K562 (cell line): Measurements from ENCODE around the gene ATP7B. TPM values are rescaled to one million over a fixed set of nuclear protein-coding genes. Genes with fewer than 3 reads are reported as not detected.

Experiments used
- ATAC-seq: fragments of 200-7000 bp; cut with Tn5 transposase; 3 replicates; pipeline ENCODE4 v1.9.1; 2020; ENCODE audit warnings: moderate library complexity
- BruUV-seq: library from RNA; stranded (reverse); fragments of 400-500 nt; replicated peaks from 2 replicates; lab custom pipeline; 2021; lab: Mats Ljungman, UMichigan
- CTCF ChIA-PET: fragments of 300-600 bp; formaldehyde crosslinking; extraction: SDS; loops from one replicate; lab custom pipeline; 2021; ENCODE audit warnings: low intra/inter-chr PET ratio; lab: Yijun Ruan, JAX
- POLR2A ChIA-PET: fragments of 300-600, 350-650 bp; sonication (Branson Sonifier 250); formaldehyde crosslinking; extraction: SDS; loops from one replicate; lab custom pipeline; 2021; ENCODE audit warnings: antibody characterized with exemption, inconsistent platforms; lab: Yijun Ruan, JAX
- DNase-seq, 4 experiments: peaks; one replicate each; pipeline versions ENCODE4 v3.0.0 to v3.0.0-alpha.2; 2011 to 2018; ENCODE audit warnings: low spot score in 3 of 4, mixed read lengths in 3 of 4; ENCODE audit errors: extremely low read depth in 1 of 4
- FAIRE-seq: peaks from 2 replicates; lab custom pipeline; 2011; peaks lifted over from hg19 to GRCh38; lab: Jason Lieb, UNC
- H2AFZ ChIP-seq: 2 replicates; pipeline ENCODE4 v1.6.0; 2011; ENCODE audit warnings: low read depth, low read length, control low read depth, inconsistent platforms
- H3K27ac ChIP-seq: fragments of 200-600 bp; 3 replicates; pipeline ENCODE4 v1.8.0; 2011; ENCODE audit warnings: low read depth, mild to moderate bottlenecking, control low read depth, inconsistent platforms, low read length, moderate library complexity, mixed read lengths; ENCODE audit errors: extremely low read depth
- H3K27me3 ChIP-seq, 2 experiments: fragments of 300-600 bp in 1 of 2; 2 replicates in 1 of 2; 3 replicates in 1 of 2; pipeline versions ENCODE4 v1.6.0 to v1.8.0; 2011; ENCODE audit warnings: inconsistent platforms in 2 of 2, low read length in 2 of 2, mild to moderate bottlenecking in 1 of 2, mixed read lengths in 1 of 2, moderate library complexity in 1 of 2; ENCODE audit not compliant: control insufficient read depth in 2 of 2, insufficient read depth in 2 of 2
- H3K36me3 ChIP-seq: fragments of 300-600 bp; 3 replicates; pipeline ENCODE4 v1.8.0; 2011; ENCODE audit warnings: mild to moderate bottlenecking, low read length, inconsistent platforms; ENCODE audit not compliant: control insufficient read depth, insufficient read depth
- H3K4me1 ChIP-seq, 2 experiments: fragments of 200-600 bp in 1 of 2; replicated peaks in 1 of 2; 2 replicates in 1 of 2; 3 replicates in 1 of 2; pipeline versions ENCODE4 v1.5.1 to v1.8.0; 2011; ENCODE audit warnings: inconsistent platforms in 2 of 2, low read length in 2 of 2, mild to moderate bottlenecking in 1 of 2, mixed read lengths in 1 of 2, moderate library complexity in 1 of 2; ENCODE audit not compliant: control insufficient read depth in 2 of 2, insufficient read depth in 2 of 2
- H3K4me2 ChIP-seq: 2 replicates; pipeline ENCODE4 v1.6.1; 2011; ENCODE audit warnings: low read length, control low read depth, inconsistent platforms, mixed read lengths; ENCODE audit not compliant: insufficient read depth
- H3K4me3 ChIP-seq: fragments of 200-600 bp; sonication (generic), shearing (Covaris generic); 2 replicates; pipeline ENCODE4 v1.5.1; 2016; ENCODE audit warnings: control low read depth, inconsistent platforms
- H3K79me2 ChIP-seq: fragments of 200-600 bp; 3 replicates; pipeline ENCODE4 v1.8.0; 2011; ENCODE audit warnings: low read length, inconsistent platforms; ENCODE audit not compliant: control insufficient read depth, insufficient read depth
- H3K9ac ChIP-seq, 2 experiments: 2 replicates each; pipeline versions ENCODE4 v1.6.0 to v1.6.1; 2011; ENCODE audit warnings: low read depth in 2 of 2, low read length in 2 of 2, control low read depth in 1 of 2, inconsistent platforms in 1 of 2, mild to moderate bottlenecking in 1 of 2, mixed read lengths in 1 of 2; ENCODE audit not compliant: insufficient read depth in 1 of 2
- H3K9me1 ChIP-seq: one replicate; pipeline ENCODE4 v1.6.0; 2011; ENCODE audit warnings: inconsistent platforms, mild to moderate bottlenecking, low read length, moderate library complexity; ENCODE audit not compliant: control insufficient read depth, insufficient read depth
- H3K9me3 ChIP-seq: replicated peaks from 2 replicates; pipeline ENCODE4 v1.5.1; 2011; ENCODE audit warnings: low read depth, low read length, inconsistent platforms; ENCODE audit not compliant: control insufficient read depth, insufficient read depth
- H4K20me1 ChIP-seq: replicated peaks from 2 replicates; pipeline ENCODE4 v1.6.1; 2011; ENCODE audit warnings: low read length, inconsistent platforms, mixed read lengths; ENCODE audit not compliant: control insufficient read depth, insufficient read depth
- E2F6 ChIP-seq, 2 experiments: IDR thresholded peaks; 2 replicates each; pipeline ENCODE4 v1.6.1; 2011; ENCODE audit warnings: borderline replicate concordance in 1 of 2, control low read depth in 1 of 2, low read depth in 1 of 2, low read length in 1 of 2, mild to moderate bottlenecking in 1 of 2, mixed read lengths in 1 of 2, moderate library complexity in 1 of 2; ENCODE audit not compliant: insufficient read depth in 1 of 2, insufficient read length in 1 of 2, poor library complexity in 1 of 2, severe bottlenecking in 1 of 2; ENCODE audit errors: extremely low read depth in 1 of 2
- ETS1 ChIP-seq: conservative IDR thresholded peaks from 2 replicates; pipeline ENCODE4 v1.6.1; 2011; ENCODE audit warnings: low read depth, mild to moderate bottlenecking, low read length; ENCODE audit not compliant: control insufficient read depth
- HES1 ChIP-seq: fragments of 450-650 bp; IDR thresholded peaks from 2 replicates; pipeline ENCODE4 v1.6.1; 2016; ENCODE audit warnings: low read depth, mild to moderate bottlenecking, moderate library complexity
- KLF1 ChIP-seq: fragments of 450-650 bp; IDR thresholded peaks from 2 replicates; pipeline ENCODE4 v1.6.1; 2016; ENCODE audit warnings: missing genetic modification characterization, missing compliant biosample characterization
- MCM5 ChIP-seq: fragments of 450-650 bp; IDR thresholded peaks from 2 replicates; pipeline ENCODE4 v1.6.1; 2016; ENCODE audit warnings: low read depth
- MEF2A ChIP-seq: IDR thresholded peaks from 2 replicates; pipeline ENCODE4 v1.6.1; 2011; ENCODE audit warnings: low read depth, mild to moderate bottlenecking, low read length, moderate library complexity; ENCODE audit not compliant: control insufficient read depth
- NCOA4 ChIP-seq: fragments of 450-650 bp; IDR thresholded peaks from 2 replicates; pipeline ENCODE4 v1.6.1; 2018; ENCODE audit warnings: mild to moderate bottlenecking; ENCODE audit not compliant: partially characterized antibody
- NFE2L1 ChIP-seq: fragments of 450-650 bp; IDR thresholded peaks from 2 replicates; pipeline ENCODE4 v1.6.1; 2016; ENCODE audit warnings: missing genetic modification characterization, low read depth, mild to moderate bottlenecking, missing compliant biosample characterization, moderate library complexity, borderline replicate concordance
- POLR3G ChIP-seq: IDR thresholded peaks from 2 replicates; pipeline ENCODE4 v1.6.1; 2011; ENCODE audit not compliant: insufficient read length, insufficient replicate concordance; ENCODE audit errors: extremely low read depth
- RNF219 ChIP-seq: fragments of 250-450 bp; sonication (Bioruptor Pico); IDR thresholded peaks from 2 replicates; pipeline ENCODE4 v1.5.0; 2022; ENCODE audit warnings: mild to moderate bottlenecking
- STAT5A ChIP-seq: IDR thresholded peaks from 2 replicates; pipeline ENCODE4 v1.6.1; 2012; ENCODE audit warnings: low read length, inconsistent platforms, borderline replicate concordance
- TCF7L2 ChIP-seq: fragments of 150-350 bp; IDR thresholded peaks from 2 replicates; pipeline ENCODE4 v1.6.1; 2016; ENCODE audit warnings: low read depth, mild to moderate bottlenecking, low read length, moderate library complexity
- ZBTB26 ChIP-seq: fragments of 450-650 bp; formaldehyde crosslinking; IDR thresholded peaks from 2 replicates; pipeline ENCODE4 v1.4.0; 2022; ENCODE audit warnings: missing genetic modification characterization
- ZNF347 ChIP-seq: fragments of 450-650 bp; formaldehyde crosslinking; IDR thresholded peaks from 2 replicates; pipeline ENCODE4 v1.4.0; 2020; ENCODE audit warnings: low read depth, mild to moderate bottlenecking, moderate library complexity
- ZNF511 ChIP-seq: sonication (generic); formaldehyde crosslinking; IDR thresholded peaks from 2 replicates; pipeline ENCODE4 v1.8.0; 2022; ENCODE audit warnings: mild to moderate bottlenecking, missing genetic modification reagents
- whole genome bisulfite sequencing: fragments of 100-300 bp; shearing (Covaris generic); methylation state at CpG from one replicate; pipeline ENCODE4 v1.1.6; 2016; ENCODE audit warnings: low coverage, mixed read lengths; ENCODE audit not compliant: insufficient coverage; ENCODE audit errors: missing lambda C conversion rate; 5-methylcytosine and 5-hydroxymethylcytosine counted together
- in situ Hi-C: fragments of 300-500 bp; cut with MboI; formaldehyde crosslinking; loops from 4 replicates; pipeline ENCODE4 v1.15.0; 2018; ENCODE audit warnings: inconsistent platforms, mixed read lengths
- intact Hi-C: fragments of 100-400 bp; cut with micrococcal nuclease; formaldehyde crosslinking; loops from 2 replicates; pipeline ENCODE4 v1.14.2; 2022
- polyA plus RNA-seq, 8 experiments: library from polyadenylated mRNA; depleted of rRNA in 4 of 8; stranded (reverse) in 5 of 8; unstranded in 3 of 8; fragments of >200 nt; fragmentation: Nextera tagmentation in 2 of 8; fragmentation: Illumina TruSeq in 1 of 8; extraction: Ambion mirVana in 2 of 8; extraction: Trizol in 1 of 8; gene quantifications; 2 replicates each; pipeline versions ENCODE4 v1.2.1 to v1.2.3, GENCODE V29; 2011 to 2014; ENCODE audit warnings: inconsistent platforms in 1 of 8, missing spikeins in 1 of 8
- total RNA-seq, 7 experiments: library from RNA; depleted of rRNA in 6 of 7; stranded (reverse); fragments of >200 nt in 6 of 7; fragmentation: Illumina TruSeq in 2 of 7; extraction: Trizol in 2 of 7; gene quantifications; 2 replicates each; pipeline versions ENCODE4 v1.2.1 to v1.2.3, GENCODE V29; 2011 to 2021; ENCODE audit warnings: low replicate concordance in 1 of 7

Gene ATP7B
- total and polyA plus RNA-seq, 9 of the 15 experiments (the other 6 are each of a cell fraction or from before 2014, with no cell fraction given) = 1.1 to 20.4 (median 8.5) TPM

- TF ChIP-seq NCOA4 (no peak), STAT5A (no peak), E2F6 (IDR thresholded peaks at IDR 0.05; ENCODE audit: borderline replicate concordance in 1 of 2, extremely low read depth in 1 of 2, insufficient read depth in 1 of 2, insufficient read length in 1 of 2, low read depth in 1 of 2, low read length in 1 of 2, poor library complexity in 1 of 2, severe bottlenecking in 1 of 2) (no peak), ZNF347 (CRISPR knock-in tag) (no peak), ZNF511 (no peak), ETS1 (no peak), ZBTB26 (CRISPR knock-in tag) (no peak), HES1 (no peak), POLR3G (no peak), KLF1 (tag) (no peak), NFE2L1 (no peak), RNF219 (CRISPR knock-in tag) (no peak), TCF7L2 (no peak), MEF2A (no peak), MCM5 (no peak)
- TF ChIP-seq, all 486 proteins: peak for 0
- Histone ChIP-seq H4K20me1 (no peaks in the 10 kb centered on the region), H3K4me3 (no peak overlapping the region), H3K9me1 (no peaks in the 10 kb centered on the region), H3K79me2 (peaks cover 61% of the 10 kb centered on the region), H3K4me2 (0 out of 2 replicates have a peak overlapping the region, but pooled peaks have one; percentile 18), H2AFZ (no peak overlapping the region), H3K9ac (no peak overlapping the region; a peak in 1 of 4 replicates), H3K4me1 (peaks cover 4 to 20% of the 10 kb centered on the region in 2 experiments; a peak in 3 of 5 replicates), H3K27me3 (no peaks in the 10 kb centered on the region), H3K36me3 (no peaks in the 10 kb centered on the region; the same call in 2 of the 3 replicates), H3K9me3 (no peaks in the 10 kb centered on the region), H3K27ac (no peak overlapping the region)
- FAIRE-seq (no peak), ATAC-seq (no peak), DNase-seq (no peak)
- intact Hi-C loops = no loop called here
- in situ Hi-C loops = no loop called here
- BruUV-seq = no TSS peak
- WGBS = 29% methylated on average over 2 of the region's 4 CpGs
- ChIA-PET POLR2A (interaction anchor here (0.7 to 1.0 kb wide), 2 partner anchors 10 to 11 kb away, joined by 3 read pairs; no protein-coding TSS in a partner anchor), CTCF (no interaction called here)
Observed at GRCh38 chr13:51981355-51981754, 29.9 kb downstream of the ATP7B start.
